Loucy (cell line): Measurements from ENCODE around the gene RSPRY1.

Source experiments
- H2AFZ ChIP-seq: fragments of 200-600 bp; sonication (generic); 2 replicates; pipeline ENCODE4 v1.6.0; 2016; ENCODE audit warnings: antibody characterized with exemption, mild to moderate bottlenecking, low read length, moderate library complexity
- H3F3A ChIP-seq: fragments of 200-600 bp; 2 replicates; pipeline ENCODE4 v1.6.0; 2016; ENCODE audit warnings: antibody characterized with exemption, low read depth, mild to moderate bottlenecking
- H3K27me3 ChIP-seq: fragments of 200-600 bp; sonication (generic); 2 replicates; pipeline ENCODE4 v1.6.1; 2014; ENCODE audit warnings: low read length, mild to moderate bottlenecking; ENCODE audit not compliant: insufficient read depth, poor library complexity, severe bottlenecking
- H3K36me3 ChIP-seq: fragments of 200-600 bp; sonication (generic); 2 replicates; pipeline ENCODE4 v1.6.1; 2016; ENCODE audit warnings: low read length; ENCODE audit not compliant: insufficient read depth
- H3K4me1 ChIP-seq: fragments of 200-600 bp; sonication (generic); 2 replicates; pipeline ENCODE4 v1.5.1; 2014; ENCODE audit warnings: low read length, mild to moderate bottlenecking; ENCODE audit not compliant: insufficient read depth, poor library complexity, severe bottlenecking
- H3K4me2 ChIP-seq: fragments of 200-600 bp; sonication (generic); 2 replicates; pipeline ENCODE4 v1.6.0; 2014; ENCODE audit warnings: antibody characterized with exemption, low read length, low read depth, mild to moderate bottlenecking; ENCODE audit not compliant: poor library complexity, severe bottlenecking
- H3K4me3 ChIP-seq: fragments of 200-600 bp; sonication (generic); 2 replicates; pipeline ENCODE4 v1.5.1; 2014; ENCODE audit warnings: low read length, mild to moderate bottlenecking, mixed read lengths; ENCODE audit not compliant: poor library complexity, severe bottlenecking
- H3K79me2 ChIP-seq: fragments of 200-600 bp; sonication (generic); 2 replicates; pipeline ENCODE4 v1.6.1; 2014; ENCODE audit warnings: low read length; ENCODE audit not compliant: insufficient read depth
- H3K9ac ChIP-seq: fragments of 200-600 bp; sonication (generic); 2 replicates; pipeline ENCODE4 v1.6.0; 2014; ENCODE audit warnings: mild to moderate bottlenecking, low read depth, low read length, moderate library complexity; ENCODE audit not compliant: poor library complexity, severe bottlenecking
- H3K9me2 ChIP-seq: fragments of 200-600 bp; sonication (generic); replicated peaks from 2 replicates; pipeline ENCODE4 v1.6.1; 2016; ENCODE audit warnings: low read depth, low read length, mixed read lengths
- H3K9me3 ChIP-seq: fragments of 200-600 bp; sonication (generic); 2 replicates; pipeline ENCODE4 v1.6.1; 2014; ENCODE audit warnings: mild to moderate bottlenecking, antibody characterized with exemption, low read length, low read depth; ENCODE audit not compliant: insufficient read depth
- H4K20me1 ChIP-seq: fragments of 200-600 bp; sonication (generic); 2 replicates; pipeline ENCODE4 v1.6.0; 2014; ENCODE audit warnings: antibody characterized with exemption, low read length, mild to moderate bottlenecking; ENCODE audit not compliant: insufficient read depth, poor library complexity, severe bottlenecking
- EZH2phosphoT487 ChIP-seq: fragments of 200-600 bp; IDR thresholded peaks from 2 replicates; pipeline ENCODE4 v1.6.1; 2018; ENCODE audit warnings: antibody characterized with exemption, mild to moderate bottlenecking, moderate library complexity, borderline replicate concordance
- TF ChIP-seq, protein P1 (sequence below): fragments of 200-600 bp; sonication (generic); conservative IDR thresholded peaks from 2 replicates; pipeline ENCODE4 v1.5.1; 2014; ENCODE audit warnings: mild to moderate bottlenecking, antibody characterized with exemption, low read length

Gene RSPRY1

DNA sequence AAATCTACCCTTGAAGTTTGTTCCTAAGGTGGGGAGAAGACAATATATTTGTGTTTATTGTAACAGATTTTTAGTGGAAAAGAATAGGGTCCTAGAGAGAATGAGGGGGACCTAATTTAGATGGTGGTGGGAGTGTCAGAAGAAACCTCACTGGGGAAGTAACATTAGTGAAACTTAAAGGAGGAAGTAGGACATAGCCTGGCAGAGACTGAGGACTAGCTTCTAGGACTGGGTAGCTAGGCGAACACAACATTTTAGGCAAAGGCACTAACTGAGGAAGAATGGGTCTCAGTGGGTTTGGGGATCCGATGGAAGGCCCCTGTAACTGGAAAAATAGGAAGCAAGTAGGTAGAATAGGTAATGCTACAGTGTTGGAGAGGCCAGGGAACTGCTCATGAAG, 54.7 kb downstream of the RSPRY1 start:
- H3K9me2 ChIP-seq, result no peaks in the 10 kb centered on the region
- no peaks in the 10 kb centered on the region for H4K20me1 ChIP-seq
- TF ChIP-seq, protein P1, sequence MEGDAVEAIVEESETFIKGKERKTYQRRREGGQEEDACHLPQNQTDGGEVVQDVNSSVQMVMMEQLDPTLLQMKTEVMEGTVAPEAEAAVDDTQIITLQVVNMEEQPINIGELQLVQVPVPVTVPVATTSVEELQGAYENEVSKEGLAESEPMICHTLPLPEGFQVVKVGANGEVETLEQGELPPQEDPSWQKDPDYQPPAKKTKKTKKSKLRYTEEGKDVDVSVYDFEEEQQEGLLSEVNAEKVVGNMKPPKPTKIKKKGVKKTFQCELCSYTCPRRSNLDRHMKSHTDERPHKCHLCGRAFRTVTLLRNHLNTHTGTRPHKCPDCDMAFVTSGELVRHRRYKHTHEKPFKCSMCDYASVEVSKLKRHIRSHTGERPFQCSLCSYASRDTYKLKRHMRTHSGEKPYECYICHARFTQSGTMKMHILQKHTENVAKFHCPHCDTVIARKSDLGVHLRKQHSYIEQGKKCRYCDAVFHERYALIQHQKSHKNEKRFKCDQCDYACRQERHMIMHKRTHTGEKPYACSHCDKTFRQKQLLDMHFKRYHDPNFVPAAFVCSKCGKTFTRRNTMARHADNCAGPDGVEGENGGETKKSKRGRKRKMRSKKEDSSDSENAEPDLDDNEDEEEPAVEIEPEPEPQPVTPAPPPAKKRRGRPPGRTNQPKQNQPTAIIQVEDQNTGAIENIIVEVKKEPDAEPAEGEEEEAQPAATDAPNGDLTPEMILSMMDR, result no peak
- TF ChIP-seq EZH2phosphoT487, result no peak
- peaks cover 6% of the 10 kb centered on the region for H3K79me2 ChIP-seq
- no peak overlapping the region for H3K9ac ChIP-seq
- no peak overlapping the region for H2AFZ ChIP-seq
- H3K9me3 ChIP-seq, result no peaks in the 10 kb centered on the region
- peaks cover 10% of the 10 kb centered on the region for H3K4me1 ChIP-seq
- no peaks in the 10 kb centered on the region for H3K27me3 ChIP-seq
- H3K36me3 ChIP-seq, result peaks cover 34% of the 10 kb centered on the region; the same call in 1 of the 2 replicates
- no peaks in the 10 kb centered on the region for H3F3A ChIP-seq
- H3K4me2 ChIP-seq, result no peak overlapping the region
- no peak overlapping the region for H3K4me3 ChIP-seq

DNA sequence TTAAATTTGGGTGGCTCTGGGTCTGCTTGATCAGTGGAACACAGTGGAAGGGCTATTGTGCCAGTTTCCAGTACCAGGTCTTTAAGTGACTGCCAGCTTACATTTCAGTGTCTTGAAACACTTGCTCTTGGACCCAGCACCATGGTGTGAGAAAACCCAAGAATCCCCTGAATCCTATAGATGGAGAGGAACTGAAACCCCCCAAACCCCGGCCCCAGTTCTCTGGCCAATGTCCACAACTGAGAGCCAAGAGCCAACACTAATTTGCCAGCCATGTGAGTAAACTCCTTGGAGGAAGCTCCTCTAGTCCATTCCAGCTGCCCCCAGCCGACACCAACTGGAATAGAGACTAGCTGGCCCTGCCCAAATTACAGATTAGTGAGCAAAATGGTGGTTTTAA, 56.5 kb downstream of the RSPRY1 start:
- H3F3A ChIP-seq, result no peaks in the 10 kb centered on the region
- no peaks in the 10 kb centered on the region for H3K9me2 ChIP-seq
- H3K4me1 ChIP-seq, result peaks cover 14% of the 10 kb centered on the region
- H3K36me3 ChIP-seq, result peaks cover 28% of the 10 kb centered on the region; the same call in 1 of the 2 replicates
- no peaks in the 10 kb centered on the region for H3K9me3 ChIP-seq
- TF ChIP-seq EZH2phosphoT487, result no peak
- TF ChIP-seq, protein P1, result no peak
- no peak overlapping the region for H2AFZ ChIP-seq
- peaks cover 15% of the 10 kb centered on the region for H3K79me2 ChIP-seq
- H3K27me3 ChIP-seq, result no peaks in the 10 kb centered on the region
- H4K20me1 ChIP-seq, result no peaks in the 10 kb centered on the region
- no peak overlapping the region for H3K9ac ChIP-seq
- H3K4me2 ChIP-seq, result no peak overlapping the region
- no peak overlapping the region for H3K4me3 ChIP-seq

DNA sequence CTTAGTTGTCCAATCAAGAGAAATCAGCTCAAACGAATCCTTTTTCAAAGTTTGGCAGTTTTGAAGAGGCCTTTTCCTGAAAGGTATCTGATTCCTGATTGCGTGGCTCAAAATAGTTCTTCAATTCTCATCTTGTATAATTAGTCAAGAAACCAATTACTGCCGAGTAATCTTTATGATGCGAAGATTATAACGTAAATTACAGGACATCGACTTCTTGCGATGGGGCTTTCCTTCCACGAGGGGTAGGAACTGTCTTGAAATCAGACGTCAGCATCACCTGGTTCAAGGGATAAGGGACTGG, 58.3 kb downstream of the RSPRY1 start:
- Histone ChIP-seq H3F3A (no peaks in the 10 kb centered on the region), H3K9ac (peak overlapping the region; percentile 81)

More for the DNA sequence above, 58.3 kb downstream of the RSPRY1 start:
- no peaks in the 10 kb centered on the region for H4K20me1 ChIP-seq
- H3K4me1 ChIP-seq, result peaks cover 14% of the 10 kb centered on the region
- H3K27me3 ChIP-seq, result no peaks in the 10 kb centered on the region
- H3K4me3 ChIP-seq, result peak overlapping the region; percentile 77
- H3K36me3 ChIP-seq, result peaks cover 16% of the 10 kb centered on the region; the same call in 1 of the 2 replicates
- no peaks in the 10 kb centered on the region for H3K9me2 ChIP-seq
- peak overlapping the region; percentile 96 for H3K4me2 ChIP-seq
- H3K79me2 ChIP-seq, result peaks cover 15% of the 10 kb centered on the region
- H2AFZ ChIP-seq, result peak overlapping the region; percentile 86
- H3K9me3 ChIP-seq, result no peaks in the 10 kb centered on the region
- TF ChIP-seq EZH2phosphoT487, result no peak
- TF ChIP-seq, protein P1, result no peak
